Left colon (tissue), 2 donors: ENCODE results near the gene RAP1GAP2. TPM values are rescaled to one million over a fixed set of nuclear protein-coding genes. Genes with fewer than 3 reads are reported as not detected.
"Not testable (repeated sequence)": the region's sequence is repeated elsewhere in the genome, so short reads cannot be mapped to it uniquely, and the experiment has no call there.

Experiments
- ATAC-seq: fragments of 200-7000 bp; cut with Tn5 transposase; one replicate; pipeline ENCODE4 v1.9.1; 2020; ENCODE audit warnings: mild to moderate bottlenecking, moderate library complexity
- DNase-seq, 2 donors: peaks; one replicate each; pipeline ENCODE4 v3.0.0-alpha.2; 2020
- intact Hi-C, 2 donors: fragments of 100-400 bp; cut with DNase I in 1 of 2; cut with micrococcal nuclease in 1 of 2; formaldehyde crosslinking; loops; one replicate each; pipeline versions ENCODE4 v1.11.2 to v1.14.0; 2022; cut with DNase I, micrococcal nuclease
- total RNA-seq, 2 donors: library from RNA; stranded (reverse); fragmentation: NEBNext Ultra II Directional; extraction: Animal tissue kit (Norgen Biotek cat#: 25700); gene quantifications; one replicate each; pipeline ENCODE4 v1.2.1, GENCODE V29; 2021
- donor health status: DM: no; HTN: no; CAD: no.
- donor health status: DM: yes; HTN: yes; CAD: no.

RAP1GAP2 gene
- total RNA-seq, 2 donors from 2014 or later: 40.8 to 55.2 TPM

GRCh38 chr17:2783310-2784030, 12.8 kb upstream of the RAP1GAP2 start:
- intact Hi-C loops: no loop called here
- ATAC-seq (no peak), DNase-seq (no peak)

- DNase-seq (no peak), ATAC-seq (no peak)
- intact Hi-C loops: no loop called here
These were observed 11.4 kb upstream of the RAP1GAP2 start for GRCh38 chr17:2784864-2785263.

- ATAC-seq, intact Hi-C loops: not testable (repeated sequence)
These were observed 10.9 kb upstream of the RAP1GAP2 start for GRCh38 chr17:2785376-2785775.

GRCh38 chr17:2786176-2786881, 9.9 kb upstream of the RAP1GAP2 start:
- peak; percentile 93 for ATAC-seq
- peak; percentile 90 to 94 for DNase-seq
- intact Hi-C loops: no loop called here

More at GRCh38 chr17:2785376-2785775, 10.9 kb upstream of the RAP1GAP2 start:
- not testable (repeated sequence) for DNase-seq

- DNase-seq (no peak), ATAC-seq (no peak)
- intact Hi-C loops: no loop called here
These were observed 6.5 kb upstream of the RAP1GAP2 start for GRCh38 chr17:2789700-2790099.

- DNase-seq (no peak), ATAC-seq (no peak)
- intact Hi-C loops: no loop called here
These were observed 3.7 kb upstream of the RAP1GAP2 start for GRCh38 chr17:2792366-2793169.

GRCh38 chr17:2794111-2794803, 2.0 kb upstream of the RAP1GAP2 start:
- intact Hi-C loops: no loop called here
- ATAC-seq (no peak), DNase-seq (no peak)

GRCh38 chr17:2795441-2796163, 636 bp upstream of the RAP1GAP2 start:
- intact Hi-C loops: no loop called here
- ATAC-seq (no peak), DNase-seq (no peak)

GRCh38 chr17:2797226-2797625, 988 bp downstream of the RAP1GAP2 start:
- intact Hi-C loops: no loop called here
- no peak for DNase-seq
- ATAC-seq: peak; percentile 17

GRCh38 chr17:2797637-2798036, 1.4 kb downstream of the RAP1GAP2 start:
- ATAC-seq (peak; percentile 83), DNase-seq (peak; percentile 78 to 87)

GRCh38 chr17:2798188-2798587, 1.9 kb downstream of the RAP1GAP2 start:
- DNase-seq: no peak
- ATAC-seq: no peak
- intact Hi-C loops: no loop called here

More at GRCh38 chr17:2797637-2798036, 1.4 kb downstream of the RAP1GAP2 start:
- intact Hi-C loops: no loop called here

GRCh38 chr17:2798678-2799077, 2.4 kb downstream of the RAP1GAP2 start:
- intact Hi-C loops: no loop called here
- ATAC-seq: no peak
- DNase-seq: no peak

- intact Hi-C loops: no loop called here
- no peak for ATAC-seq
- no peak for DNase-seq
These were observed 3.4 kb downstream of the RAP1GAP2 start for GRCh38 chr17:2799653-2800052.

- intact Hi-C loops: no loop called here
- ATAC-seq (no peak), DNase-seq (no peak)
These were observed 4.1 kb downstream of the RAP1GAP2 start for GRCh38 chr17:2800367-2800766.

GRCh38 chr17:2801841-2802240, 5.6 kb downstream of the RAP1GAP2 start:
- intact Hi-C loops: no loop called here

GRCh38 chr17:2802574-2802973, 6.3 kb downstream of the RAP1GAP2 start:
- ATAC-seq (no peak), DNase-seq (no peak)
- intact Hi-C loops: no loop called here

More at GRCh38 chr17:2801841-2802240, 5.6 kb downstream of the RAP1GAP2 start:
- DNase-seq (no peak), ATAC-seq (no peak)

- DNase-seq (no peak), ATAC-seq (no peak)
These were observed 7.1 kb downstream of the RAP1GAP2 start for GRCh38 chr17:2803386-2803785.

GRCh38 chr17:2803971-2804370, 7.7 kb downstream of the RAP1GAP2 start:
- intact Hi-C loops: no loop called here
- no peak for DNase-seq
- no peak for ATAC-seq

More at GRCh38 chr17:2803386-2803785, 7.1 kb downstream of the RAP1GAP2 start:
- intact Hi-C loops: no loop called here
